Left hindlimb (tissue), 1 donor: Measurements from ENCODE around the gene TUBB6.

Experiments
- DNase-seq: peaks from one replicate; pipeline ENCODE4 v3.0.0-alpha.2; 2018

Gene TUBB6

DNA sequence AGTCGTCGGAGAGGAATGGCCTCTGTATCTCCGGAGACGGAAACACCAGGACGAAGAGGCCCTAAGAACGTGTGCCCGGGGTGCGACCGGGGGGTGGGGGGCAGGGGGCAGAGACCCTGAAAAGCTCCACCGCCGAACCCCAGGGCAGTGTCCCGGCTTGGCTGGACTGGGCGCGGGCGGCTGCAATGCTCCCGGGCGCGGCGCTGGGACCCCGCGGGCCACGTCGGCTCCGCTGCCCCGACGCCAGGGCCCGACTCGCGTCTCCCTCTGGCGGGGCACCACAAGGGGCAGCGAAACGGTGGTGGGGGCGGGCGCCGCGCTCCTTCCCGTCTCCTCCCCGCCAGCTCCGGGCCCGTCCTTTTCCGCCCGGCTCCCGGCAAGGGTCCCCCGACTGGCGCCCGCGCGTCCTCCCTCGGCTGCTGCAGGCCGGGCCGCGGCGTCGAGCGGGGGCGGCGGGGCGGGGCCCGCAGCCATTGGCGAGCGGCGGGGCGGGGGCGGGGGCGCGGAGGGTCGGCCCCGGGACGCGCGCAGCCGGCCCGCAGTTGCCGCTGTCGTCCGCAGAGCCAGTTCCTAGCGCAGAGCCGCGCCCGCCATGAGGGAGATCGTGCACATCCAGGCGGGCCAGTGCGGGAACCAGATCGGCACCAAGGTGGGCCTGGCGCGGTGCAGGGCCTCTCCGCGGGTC, at the start of gene TUBB6:
TUBB6 (plus strand) TSS at position 541 of the 685 bp plus-strand sequence; CDS start at position 593, 52 bp downstream.
- peak; percentile 90 for DNase-seq

- peak; percentile 20 for DNase-seq
Measured at GRCh38 chr18:12258719-12259705, 49.0 kb upstream of the TUBB6 start.

- no peak for DNase-seq
Measured at GRCh38 chr18:12262748-12263147, 45.3 kb upstream of the TUBB6 start.

- no peak for DNase-seq
Measured at GRCh38 chr18:12264864-12265263, 43.2 kb upstream of the TUBB6 start.

DNA sequence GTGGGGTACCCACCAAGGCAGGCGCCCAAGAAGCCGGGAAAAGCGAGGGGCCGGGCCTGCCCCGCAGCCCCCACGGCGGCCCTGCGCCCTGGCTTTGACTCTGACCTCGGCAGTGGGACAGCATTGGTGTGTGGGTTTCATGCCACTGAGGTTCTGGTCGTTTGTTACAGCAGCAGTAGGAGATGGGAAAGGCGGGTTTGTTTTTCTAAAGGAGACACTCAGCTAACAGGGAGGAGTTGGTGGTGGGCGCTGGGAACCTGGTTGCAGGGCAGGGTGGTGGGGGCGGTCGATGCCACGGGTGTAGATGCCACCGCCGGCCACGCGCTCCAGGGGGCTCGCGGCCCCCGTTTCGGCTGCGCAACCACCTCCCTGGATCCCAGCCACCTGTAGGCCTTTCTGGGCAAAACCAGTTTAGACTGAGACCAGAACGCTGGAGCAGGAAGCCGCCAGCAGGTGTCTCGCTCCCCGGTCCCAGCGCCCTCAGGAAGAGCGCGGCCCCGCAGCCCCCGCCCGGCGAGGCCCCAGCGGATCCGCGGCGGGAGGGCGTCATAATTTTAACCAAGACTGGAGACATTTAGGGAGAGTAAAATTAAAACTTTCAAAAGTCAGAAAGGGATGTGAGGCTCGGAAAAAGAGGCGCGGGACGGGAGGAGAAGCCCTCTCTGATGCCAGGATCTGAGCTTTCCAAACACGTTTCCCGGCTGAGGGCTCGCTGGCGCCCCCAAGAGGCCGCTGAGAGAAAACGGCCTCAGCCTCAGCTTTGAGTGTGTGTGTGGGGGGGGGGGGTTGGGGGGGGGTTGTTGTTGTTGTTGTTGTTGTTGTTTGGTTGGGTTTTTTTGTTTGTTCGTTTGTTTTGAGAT, 36.4 kb upstream of the TUBB6 start:
- peak; percentile 84 for DNase-seq

GRCh38 chr18:12274793-12275192, 33.2 kb upstream of the TUBB6 start:
- DNase-seq, result no peak

GRCh38 chr18:12276736-12277554, 31.1 kb upstream of the TUBB6 start:
- DNase-seq, result no peak

DNA sequence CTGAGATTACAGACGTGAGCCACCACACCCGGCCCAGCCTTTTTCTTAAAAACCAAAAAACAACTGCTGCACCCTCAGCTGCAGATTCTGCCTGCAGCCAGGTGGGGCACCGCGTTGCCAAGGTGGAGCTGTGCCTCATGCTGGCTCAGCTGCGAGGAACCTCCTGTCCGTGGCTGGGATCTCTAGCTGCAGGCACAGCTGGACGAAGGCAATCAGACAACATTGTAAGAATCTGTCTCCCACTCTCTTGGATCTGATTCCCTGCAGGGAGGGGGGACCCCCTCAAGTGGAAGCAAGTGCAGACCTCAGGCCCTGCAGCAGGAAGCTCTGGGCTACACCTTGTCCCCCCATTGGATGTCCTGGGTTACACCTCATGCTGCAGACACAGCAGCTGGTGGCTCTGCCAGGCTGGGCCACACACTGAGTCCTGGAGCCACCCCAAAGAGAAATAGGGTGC, 29.8 kb upstream of the TUBB6 start:
- no peak for DNase-seq

DNA sequence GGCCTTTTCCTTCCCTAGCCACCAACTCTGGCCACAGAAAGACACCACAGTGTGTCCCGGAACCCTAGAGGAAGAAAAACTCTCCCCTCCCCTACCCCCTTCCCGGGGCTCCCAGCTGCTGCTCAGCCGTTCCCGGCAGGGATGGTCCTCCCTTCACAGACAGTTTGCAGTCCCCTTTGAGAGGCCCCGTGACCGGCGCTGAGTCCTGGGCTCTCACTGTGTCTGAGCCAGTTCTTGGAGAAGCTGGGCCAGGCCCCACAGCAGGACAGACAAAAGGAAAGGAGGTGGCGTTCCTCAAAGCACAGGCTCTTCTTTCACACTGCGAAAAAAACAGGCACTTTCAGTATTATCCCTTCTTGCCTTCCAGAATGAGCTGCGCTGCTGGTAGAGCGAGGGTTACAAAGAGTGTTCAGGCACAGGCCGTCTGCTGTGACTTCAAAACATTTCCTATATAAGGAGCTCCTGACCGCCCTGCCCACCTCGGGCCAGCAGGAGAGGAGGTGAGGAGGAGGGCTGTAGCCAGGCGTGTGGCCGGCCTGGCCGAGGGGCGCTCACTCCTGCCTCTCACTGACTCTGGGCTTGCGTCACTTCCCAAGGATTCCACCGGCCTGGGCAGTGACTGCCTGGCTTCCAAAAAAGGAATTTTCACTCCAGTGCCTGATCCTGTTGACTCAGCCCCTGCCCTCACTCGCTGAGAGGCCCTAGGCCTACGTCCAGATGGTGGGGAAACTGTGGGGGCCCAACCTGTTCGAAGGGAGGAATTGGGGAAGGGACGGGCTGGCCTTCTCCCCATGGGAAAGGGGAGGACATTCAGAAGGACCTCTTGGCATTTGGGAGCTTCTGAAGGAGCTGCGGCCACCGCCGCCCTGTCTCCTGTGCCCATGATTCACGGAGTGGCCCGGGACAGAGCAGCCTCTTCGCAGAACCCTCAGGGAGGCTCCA, 29.0 kb upstream of the TUBB6 start:
- peak; percentile 88 for DNase-seq

DNA sequence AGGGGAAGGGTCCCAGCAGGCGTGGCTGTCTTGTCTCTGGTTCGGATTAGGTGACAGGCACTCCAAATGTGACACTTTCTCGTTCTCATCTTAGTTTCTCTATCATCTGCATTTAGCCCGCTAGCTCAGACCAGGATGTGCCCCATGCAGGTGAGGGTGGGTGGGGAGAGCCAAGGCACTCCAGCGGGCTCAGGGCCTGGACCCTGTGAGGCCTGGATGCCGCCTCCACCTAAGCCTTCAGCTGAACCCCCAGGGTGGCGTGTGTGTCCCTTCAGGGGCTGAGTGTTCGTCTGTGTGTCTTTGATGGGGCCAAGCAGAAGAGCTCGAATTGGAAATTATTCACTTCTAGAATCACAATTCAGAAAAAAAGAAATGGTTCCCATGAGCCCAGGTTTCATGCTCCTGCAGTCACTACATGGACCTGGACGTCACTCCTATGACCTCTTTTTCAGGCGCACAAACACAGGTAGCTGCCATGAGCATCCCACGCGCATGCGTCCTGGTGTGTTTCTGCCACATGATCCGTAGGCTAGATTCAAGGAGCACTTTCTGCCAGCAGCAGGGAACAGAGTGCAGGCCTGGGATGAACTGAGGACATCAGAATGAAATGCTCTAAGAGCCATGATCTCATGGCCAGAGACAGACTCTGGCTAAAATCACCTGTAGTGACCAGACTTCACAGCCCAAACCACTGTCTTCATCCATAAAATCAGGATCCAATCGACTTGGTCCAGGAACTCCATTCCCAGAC, 28.1 kb upstream of the TUBB6 start:
- no peak for DNase-seq

DNA sequence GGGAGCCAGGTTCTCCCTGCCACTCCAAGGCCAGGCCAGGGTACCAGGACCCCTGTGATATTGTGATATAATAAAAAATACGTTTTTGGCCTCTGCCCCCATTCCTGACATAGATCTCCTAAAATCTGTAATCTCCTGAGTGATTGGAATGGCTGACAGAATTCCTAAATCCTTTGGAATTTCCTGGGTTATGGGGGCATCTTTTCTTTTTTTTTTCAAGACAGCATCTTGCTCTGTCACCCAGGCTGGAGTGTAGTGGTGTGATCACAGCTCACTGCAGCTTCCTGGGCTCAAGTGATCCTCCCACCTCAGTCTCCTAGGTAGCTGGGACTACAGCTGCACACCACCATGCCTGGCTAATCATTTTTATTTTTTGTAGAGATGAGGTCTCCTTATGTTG, 26.2 kb upstream of the TUBB6 start:
- DNase-seq, result no peak

- no peak for DNase-seq
Measured at GRCh38 chr18:12282442-12283039, 25.5 kb upstream of the TUBB6 start.

- DNase-seq, result no peak
Measured at GRCh38 chr18:12283256-12283655, 24.8 kb upstream of the TUBB6 start.

DNA sequence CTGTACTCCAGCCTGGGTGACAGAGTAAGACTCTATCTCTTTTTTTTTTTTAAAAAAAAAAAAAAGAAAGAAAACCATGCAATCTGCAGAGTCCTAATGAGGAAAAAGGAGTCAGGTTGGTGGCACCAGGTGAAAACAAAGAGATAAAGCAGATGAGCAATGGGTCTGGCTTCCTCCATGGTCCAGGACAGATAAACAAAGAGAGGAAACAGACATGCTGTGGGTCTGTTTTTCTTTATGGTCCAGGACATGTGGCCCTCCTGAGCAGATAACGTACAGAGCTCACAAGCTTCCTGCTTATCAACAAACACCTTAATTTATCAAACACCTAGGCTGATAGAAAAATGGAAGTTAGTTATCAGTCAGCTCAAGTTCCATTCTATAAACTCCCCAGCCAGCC, 24.4 kb upstream of the TUBB6 start:
- no peak for DNase-seq

- DNase-seq, result no peak
Measured at GRCh38 chr18:12287131-12287681, 20.8 kb upstream of the TUBB6 start.

- DNase-seq, result peak; percentile 85
Measured at GRCh38 chr18:12287684-12288402, 20.2 kb upstream of the TUBB6 start.

DNA sequence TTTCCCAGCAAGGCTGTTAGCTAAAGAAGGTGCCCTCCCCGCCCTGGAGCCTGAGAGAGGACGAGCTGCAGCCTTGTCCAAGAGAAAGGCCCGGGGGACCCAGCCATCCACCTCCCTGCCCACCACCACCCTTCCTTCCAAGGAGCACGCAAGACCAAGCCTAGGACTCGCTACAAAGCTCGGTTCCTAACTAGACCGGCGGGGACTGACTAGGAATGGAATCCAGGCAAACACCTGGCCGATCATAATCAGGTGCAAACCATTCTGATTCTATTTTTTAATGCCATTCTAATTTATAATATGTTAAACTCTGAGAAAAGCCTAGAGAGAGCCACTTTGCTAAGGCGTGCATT, 19.7 kb upstream of the TUBB6 start:
- DNase-seq, result no peak

DNA sequence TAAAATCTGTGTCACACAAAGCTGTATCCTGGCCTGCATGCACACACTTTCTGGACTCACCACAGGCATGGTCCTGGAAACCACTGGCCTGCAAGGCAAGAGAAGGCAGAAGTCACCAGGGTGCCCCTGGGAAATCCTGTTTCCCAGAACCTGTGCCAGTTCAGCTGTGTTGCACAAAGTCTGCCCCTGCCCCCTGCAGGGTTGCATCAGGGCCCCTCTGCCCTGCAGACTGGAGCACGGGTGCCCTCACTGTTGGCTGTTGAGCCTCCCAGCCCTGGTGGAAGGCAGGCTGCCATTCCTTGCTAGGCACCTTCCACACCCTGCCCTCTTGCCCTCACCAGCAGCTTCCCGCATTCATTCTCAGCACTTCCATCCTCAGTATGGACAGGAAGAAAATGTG, 18.0 kb upstream of the TUBB6 start:
- no peak for DNase-seq

- no peak for DNase-seq
Measured at GRCh38 chr18:12291161-12291560, 16.9 kb upstream of the TUBB6 start.
